GM12891 (cell line): ENCODE data around the gene MYCBP.

Source experiments
- PAX5 ChIP-seq: IDR thresholded peaks from 2 replicates; pipeline ENCODE4 v1.6.1; 2011; ENCODE audit warnings: low read length, moderate library complexity, mild to moderate bottlenecking; ENCODE audit not compliant: insufficient read depth, severe bottlenecking
- POLR2A ChIP-seq: IDR thresholded peaks from 2 replicates; pipeline ENCODE4 v1.6.1; 2011; ENCODE audit warnings: low read depth, low read length, control low read depth
- POLR2AphosphoS5 ChIP-seq: IDR thresholded peaks from 2 replicates; pipeline ENCODE4 v1.6.1; 2011; ENCODE audit warnings: low read depth, low read length, control low read depth
- POU2F2 ChIP-seq: IDR thresholded peaks from 2 replicates; pipeline ENCODE4 v1.6.1; 2011; ENCODE audit warnings: low read depth, mild to moderate bottlenecking, control low read depth, low read length, moderate library complexity
- SPI1 ChIP-seq: IDR thresholded peaks from 2 replicates; pipeline ENCODE4 v1.6.1; 2011; ENCODE audit warnings: low read depth, low read length, control low read depth
- TAF1 ChIP-seq: IDR thresholded peaks from 2 replicates; pipeline ENCODE4 v1.6.1; 2011; ENCODE audit warnings: low read depth, low read length, control low read depth

DNA sequence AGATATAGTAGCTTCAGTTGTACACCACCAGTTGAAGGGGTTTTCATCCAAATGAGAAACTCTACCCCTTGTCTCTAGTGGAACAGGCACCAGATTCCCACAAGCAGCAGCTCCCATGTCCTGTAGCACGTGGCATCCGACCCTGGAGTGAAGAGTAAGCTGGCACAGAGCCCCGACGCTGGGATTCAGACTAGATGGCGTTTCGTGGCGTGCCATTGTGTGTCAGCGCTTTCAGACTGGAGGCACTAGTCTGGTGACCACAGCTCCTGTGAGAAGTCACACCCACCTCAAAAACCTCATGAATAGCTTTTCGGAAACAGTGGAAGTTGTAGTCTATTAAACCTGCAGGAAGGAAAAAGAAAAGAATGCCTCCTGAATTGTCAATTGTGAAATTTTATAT, 33.8 kb downstream of the MYCBP start:
- TF ChIP-seq POLR2A = no peak
- TF ChIP-seq TAF1 = no peak
- TF ChIP-seq POLR2AphosphoS5 = no peak
- no peak for TF ChIP-seq SPI1
- TF ChIP-seq PAX5 = no peak
- TF ChIP-seq POU2F2 = no peak
